Inflammatory macrophage treated with lipopolysaccharide for 1 hour (primary cell): ENCODE results near the gene CARMIL1.
A peak's percentile ranks its signal among the peaks of the same experiment; 100 is the strongest.

ENCODE experiments used
- DNase-seq, 2 donors: peaks; one replicate each; pipeline ENCODE4 v3.0.0-alpha.2; 2020 to 2022

CARMIL1 gene

DNA sequence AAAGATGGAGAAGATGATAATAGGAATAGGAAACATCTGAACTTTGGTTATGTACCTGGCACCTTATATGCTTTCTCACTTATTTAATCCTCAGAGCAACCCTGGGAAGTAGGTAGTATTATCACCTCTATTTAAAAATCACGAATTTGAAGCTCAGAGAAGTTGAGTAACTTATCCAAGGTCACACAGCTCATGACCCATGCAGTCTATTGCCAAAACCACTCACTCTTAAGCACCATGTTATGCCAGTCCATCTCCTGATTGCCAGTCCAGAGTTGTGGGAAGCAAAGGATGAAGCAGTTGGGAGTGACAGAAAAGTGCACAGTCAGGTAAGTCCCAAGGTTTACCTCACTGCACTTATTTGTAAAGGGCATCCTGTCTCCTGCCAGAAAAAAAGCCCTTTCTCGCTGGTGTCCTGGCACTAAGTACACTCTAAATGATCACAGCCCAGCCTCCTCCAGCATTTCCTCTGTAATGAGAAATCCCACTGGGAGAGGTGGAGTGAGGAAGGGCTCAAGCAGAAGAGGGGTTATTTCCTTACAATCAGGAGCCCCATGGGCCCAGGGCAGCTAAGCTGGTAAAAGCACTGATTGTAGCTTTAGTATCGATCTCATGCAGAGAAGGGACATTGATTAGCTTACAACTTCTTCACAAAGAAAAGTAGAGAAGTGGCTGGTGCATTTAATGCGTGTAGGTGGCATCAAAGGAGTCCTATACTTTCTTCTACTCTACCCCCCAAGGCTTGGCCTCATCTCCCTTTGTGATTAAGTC, 351.5 kb downstream of the CARMIL1 start:
- DNase-seq = no peak

DNA sequence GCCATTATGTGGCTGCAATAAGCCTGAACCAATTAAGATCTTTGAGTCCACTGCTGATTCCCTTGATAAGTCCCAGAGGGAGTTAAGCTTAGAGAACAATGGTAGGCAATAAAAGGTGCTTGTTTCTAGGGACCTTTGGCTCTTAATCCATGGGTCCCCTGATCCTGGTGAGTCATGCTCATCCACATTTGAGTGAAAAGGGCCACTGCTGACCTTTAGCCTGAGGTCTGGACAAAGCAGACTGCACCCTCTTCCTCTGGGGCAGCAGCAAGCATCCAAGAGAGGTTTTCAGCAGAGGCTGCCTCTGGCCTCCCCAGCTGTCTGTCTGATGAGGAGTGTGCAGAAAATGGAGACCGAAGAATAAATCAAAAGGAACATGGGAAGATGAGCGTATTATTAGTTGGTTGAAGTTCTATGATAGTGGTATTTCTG, 356.7 kb downstream of the CARMIL1 start:
- no peak for DNase-seq

DNA sequence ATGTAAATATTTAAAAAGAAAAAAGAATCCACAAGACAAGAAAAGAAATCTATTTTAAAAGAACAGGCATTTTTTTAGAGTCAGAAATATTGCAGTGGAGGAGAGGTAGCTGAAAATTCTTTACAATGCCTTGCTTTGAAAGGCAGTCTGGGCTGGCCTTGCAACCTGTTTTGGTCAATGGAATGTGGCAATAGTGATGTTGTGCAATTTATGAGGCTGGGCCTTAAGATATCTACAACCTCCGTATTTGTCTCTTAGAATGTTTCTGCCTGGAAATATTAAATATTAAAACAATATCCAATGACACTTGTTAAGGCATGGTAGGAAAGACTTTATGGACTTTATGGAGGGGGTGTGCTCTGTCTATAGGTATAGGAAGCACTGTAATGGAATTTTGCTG, 358.0 kb downstream of the CARMIL1 start:
- no peak for DNase-seq

DNA sequence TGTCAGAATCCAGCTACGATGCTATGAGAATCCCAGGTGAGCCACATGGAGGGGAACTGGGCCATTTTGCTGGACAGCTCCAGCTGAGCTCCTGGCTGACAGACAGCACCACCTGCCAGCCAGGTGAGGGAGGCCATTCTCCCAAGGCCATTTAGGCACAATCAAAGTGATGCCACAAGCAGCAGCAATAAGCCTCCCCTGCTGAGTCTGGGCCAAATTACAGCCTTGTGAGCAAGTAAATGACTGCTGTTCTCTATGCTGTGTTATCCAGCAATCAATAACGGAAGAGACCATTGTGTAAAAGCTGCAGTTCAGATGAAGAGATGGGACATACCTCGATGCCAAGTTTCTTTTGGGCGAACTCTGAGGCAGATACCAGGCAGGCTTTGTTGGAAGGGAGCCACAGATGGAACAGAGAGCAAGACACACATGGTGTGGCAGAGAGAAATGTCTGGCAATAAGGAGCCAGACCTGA, 358.8 kb downstream of the CARMIL1 start:
- DNase-seq = no peak

DNA sequence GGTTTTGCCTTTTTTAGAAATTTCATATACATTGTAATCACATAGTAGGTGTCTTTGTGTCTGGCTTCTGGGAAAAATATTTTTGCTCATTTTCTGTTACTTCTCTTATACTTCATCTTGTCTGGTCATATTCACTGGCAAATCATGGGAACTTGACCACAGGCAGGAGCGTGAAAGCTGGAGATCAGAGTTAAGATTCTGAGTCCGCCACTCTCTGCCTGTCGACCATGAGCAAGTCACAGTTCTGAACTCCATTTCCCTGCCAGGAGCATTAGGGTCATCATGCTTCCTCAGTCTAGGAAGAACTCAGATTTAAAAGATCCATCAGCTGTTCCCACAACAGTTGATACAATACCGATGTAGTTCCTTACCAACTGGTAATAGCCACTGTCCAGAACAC, 360.5 kb downstream of the CARMIL1 start:
- DNase-seq = no peak

DNA sequence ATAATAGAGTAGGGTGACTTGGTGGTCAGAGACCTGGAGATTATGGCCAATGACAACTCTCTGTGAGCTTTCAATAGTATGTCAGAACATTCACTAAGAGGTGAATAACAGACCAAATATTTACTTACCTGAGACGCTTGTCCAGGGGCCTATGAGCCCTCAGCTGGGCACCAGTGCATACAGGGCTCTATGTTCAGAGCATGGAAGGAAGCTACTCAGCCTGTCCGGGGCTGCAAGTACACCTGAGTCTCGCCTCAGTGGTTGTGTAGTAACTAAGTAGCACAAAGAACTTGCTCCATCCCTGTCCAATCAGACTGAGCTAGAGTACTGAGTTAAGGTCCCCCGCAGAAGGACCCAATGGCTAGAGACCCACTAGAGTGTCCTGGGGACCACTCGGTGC, 361.3 kb downstream of the CARMIL1 start:
- DNase-seq = no peak

DNA sequence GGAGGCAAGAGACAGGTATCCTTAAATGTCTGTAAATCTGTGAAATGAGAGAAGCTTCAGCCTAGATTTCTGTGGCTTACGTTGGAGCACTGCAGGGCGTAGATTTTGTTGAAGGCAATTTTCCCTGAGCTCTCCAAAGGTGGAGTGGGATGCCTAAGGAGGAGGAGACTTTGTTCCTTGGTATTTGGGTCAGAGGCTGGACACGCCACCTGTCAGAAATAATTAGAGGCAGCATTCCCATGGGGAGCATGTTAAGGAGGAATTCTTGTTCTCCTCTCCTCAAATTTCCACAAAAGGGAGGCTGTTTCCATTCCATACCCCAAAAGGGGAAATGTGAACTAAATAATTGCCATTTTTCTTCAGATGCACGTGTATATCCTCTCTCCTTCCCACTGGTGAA, 361.7 kb downstream of the CARMIL1 start:
- DNase-seq = no peak

DNA sequence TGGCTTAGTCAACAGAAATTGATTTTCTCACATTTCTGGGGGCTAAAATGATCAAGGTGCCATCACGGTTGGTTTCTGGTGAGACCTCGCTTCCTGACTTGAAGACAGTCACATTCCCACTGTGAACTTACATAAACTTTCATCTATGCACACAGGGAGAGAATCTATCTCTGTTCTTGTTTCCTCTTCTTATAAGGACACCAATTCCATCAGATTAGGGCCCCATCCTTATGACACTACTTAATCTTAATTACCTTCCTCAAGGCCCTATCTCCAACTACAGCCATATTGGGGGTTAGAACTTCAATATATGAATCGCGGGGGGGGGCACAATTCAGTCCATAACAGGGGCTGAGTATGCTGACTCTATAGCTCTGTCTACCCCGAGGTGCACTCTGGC, 362.2 kb downstream of the CARMIL1 start:
- DNase-seq = no peak

DNA sequence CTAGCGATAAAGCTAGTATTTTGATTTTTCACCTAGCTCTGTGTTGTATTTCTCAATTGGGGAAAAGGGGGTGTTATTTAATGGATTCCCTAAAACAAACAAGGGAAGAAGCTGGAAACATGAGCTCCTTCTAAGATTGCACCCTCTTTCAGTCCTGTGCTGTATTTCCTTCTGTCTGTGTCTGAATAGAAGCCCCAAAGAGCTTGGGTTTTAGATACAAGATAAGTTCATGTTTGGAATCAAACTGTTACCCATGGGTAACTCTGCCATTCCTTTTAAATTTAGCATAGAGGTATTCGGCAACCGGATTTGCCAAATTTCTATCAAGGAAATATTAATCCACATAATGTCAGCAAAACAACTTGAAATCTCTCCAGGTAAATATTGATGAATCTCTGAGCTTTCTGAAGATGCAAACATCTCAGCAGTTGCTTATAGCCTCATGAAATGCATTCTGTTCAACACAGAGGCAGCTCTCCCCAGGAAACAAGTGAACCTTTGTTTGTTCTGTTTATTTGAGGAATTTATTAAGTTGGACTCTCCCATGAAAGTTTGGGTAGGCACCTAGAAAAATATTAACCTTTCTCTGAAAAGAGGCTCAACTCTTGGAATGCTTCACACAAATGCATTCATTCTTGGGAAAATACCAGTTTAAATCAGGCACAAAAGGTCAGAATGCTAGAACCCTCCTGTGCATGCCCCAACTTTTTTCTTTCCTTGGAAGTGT, 362.9 kb downstream of the CARMIL1 start:
- no peak for DNase-seq

DNA sequence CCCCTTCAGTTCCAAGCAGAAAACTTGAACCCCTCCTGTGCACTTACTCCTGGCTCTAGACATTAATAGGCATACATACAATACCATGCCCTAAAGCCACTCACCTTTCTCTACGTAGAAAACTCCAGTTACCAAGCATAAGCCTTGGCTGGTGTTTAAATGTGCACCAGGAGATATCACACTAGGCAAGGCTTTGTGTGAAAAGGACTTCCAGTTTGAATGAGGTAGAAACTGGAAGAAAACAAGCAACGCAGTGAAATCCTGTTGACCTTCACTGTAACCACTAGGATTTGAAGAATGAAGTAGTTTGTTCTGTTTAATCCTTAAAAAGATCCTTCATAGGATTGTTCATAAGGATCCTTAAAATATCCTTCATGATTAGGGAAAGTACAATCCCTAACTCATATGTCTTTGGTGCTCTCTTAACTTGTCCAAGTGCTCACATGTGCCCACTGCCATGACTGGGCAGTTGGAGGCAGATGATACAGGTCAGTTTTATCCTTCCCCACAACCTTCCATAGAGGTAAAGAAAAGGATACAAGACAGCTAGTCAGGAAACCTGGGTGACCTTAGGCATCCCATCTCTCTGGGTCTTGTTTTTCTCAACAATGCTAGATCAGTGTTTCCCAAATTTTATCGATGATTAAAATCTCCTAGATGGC, 363.6 kb downstream of the CARMIL1 start:
- no peak for DNase-seq

DNA sequence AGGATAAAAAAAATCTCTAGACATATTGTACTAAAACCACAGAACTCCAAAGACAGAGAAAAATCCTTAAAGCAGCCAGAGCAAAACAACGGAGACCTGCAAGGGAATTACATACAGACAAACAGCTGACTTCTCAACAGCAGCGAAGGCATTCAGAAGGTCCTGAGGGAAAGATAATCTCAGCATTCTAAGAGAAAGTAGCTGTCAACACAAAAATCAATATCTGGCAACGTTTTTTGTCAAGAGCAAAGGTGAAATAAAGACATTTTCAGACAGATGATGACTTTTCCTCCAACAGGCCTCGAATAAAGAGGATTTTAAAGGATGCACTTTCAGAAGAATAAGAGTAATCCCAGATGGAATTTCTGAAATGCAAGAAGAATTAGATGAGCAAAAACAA, 366.7 kb downstream of the CARMIL1 start:
- DNase-seq = no peak

DNA sequence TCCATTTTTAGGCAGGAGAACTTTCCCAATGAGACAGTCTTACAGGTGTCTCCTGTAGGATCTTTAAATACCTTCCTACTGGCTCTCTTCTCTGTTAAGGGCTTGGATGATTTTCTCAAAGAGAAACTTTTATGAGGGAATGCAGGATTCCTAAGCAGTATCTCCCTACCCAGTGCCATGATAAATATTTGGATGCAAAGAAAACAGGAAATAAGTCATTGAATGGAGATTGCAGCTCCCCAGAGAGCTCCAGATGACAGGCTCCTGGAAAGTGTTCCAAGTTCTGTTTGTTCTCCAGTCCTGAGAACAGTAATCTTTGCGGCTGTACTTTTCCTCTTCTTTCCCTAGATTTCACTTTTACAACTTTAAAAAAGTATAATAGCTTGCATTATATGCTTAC, 370.4 kb downstream of the CARMIL1 start:
- no peak for DNase-seq

DNA sequence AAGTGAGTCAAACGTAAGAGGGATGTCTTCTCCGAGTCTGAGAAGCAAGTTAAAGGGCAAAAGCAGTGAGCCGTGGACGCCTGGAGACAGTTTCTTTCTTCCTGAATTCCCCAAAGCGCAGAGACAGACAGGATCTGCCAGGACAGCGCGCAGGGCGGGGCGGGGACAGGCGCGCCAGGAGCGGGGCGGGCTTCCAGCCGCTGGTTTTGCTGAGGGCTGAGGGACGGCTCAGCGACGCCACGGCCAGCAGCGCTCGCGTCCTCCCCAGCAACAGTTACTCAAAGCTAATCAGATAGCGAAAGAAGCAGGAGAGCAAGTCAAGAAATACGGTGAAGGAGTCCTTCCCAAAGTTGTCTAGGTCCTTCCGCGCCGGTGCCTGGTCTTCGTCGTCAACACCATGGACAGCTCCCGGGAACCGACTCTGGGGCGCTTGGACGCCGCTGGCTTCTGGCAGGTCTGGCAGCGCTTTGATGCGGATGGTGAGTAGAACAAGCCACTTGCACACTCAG, 372.9 kb downstream of the CARMIL1 start, which contains the start of gene SCGN:
Gene SCGN, plus strand, starts transcription at position 209 of the 509 bp plus-strand sequence. Its CDS starts 189 bp downstream, at position 398.
- DNase-seq = peak; percentile 21 to 42

DNA sequence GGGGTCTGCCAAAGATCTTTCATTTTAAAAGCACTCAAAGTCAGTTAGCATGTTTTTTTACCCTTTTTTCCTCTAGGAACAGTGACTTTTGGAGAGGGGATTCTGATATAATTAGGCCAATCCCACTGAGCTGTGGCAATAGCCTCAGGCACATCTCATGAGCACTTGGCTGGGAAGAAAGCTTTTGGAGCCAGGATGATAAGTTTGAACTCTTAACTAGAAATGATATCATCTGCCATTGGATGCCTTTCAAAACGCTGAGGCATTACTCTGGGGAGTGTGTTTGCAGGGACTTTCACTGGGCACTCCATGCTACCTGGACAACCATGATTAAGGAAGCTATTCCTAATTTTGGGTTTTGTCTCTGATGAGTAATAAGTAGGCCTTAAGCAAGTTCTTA, 376.5 kb downstream of the CARMIL1 start:
- no peak for DNase-seq

DNA sequence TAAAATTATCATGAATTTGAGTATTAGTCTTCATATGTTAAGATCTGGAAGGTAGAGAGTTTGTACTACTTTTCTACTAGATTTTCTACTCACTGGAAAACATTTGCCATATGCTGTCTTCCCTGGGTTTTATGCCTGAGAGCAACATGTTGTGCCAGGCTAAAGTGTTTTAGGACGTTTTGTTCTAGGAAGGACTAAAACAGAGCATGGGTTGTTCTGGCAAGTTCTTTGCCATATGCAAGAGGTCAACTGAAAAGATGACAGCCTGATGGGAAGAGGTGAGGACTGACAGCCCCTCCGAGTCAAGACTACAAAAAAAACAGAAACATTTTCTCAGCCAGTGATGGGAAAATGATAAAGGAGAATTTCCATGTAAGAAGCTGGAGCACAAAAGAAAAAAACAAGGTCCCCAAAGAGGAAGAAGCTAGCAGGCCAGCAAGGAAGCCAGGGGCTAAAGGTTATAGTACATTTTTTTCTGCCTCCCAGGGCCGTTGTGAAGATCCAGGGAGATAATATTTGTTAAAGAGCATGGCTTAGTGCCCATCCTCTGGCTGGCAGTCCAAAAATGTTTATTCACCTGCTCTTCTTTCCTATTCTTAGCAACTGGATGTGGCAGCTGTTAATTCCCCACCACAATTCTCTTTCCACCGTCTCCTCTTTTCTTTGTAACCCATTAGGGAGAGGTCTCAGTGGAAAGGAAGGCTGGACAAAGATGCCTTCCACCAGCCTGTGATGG, 380.6 kb downstream of the CARMIL1 start:
- no peak for DNase-seq

DNA sequence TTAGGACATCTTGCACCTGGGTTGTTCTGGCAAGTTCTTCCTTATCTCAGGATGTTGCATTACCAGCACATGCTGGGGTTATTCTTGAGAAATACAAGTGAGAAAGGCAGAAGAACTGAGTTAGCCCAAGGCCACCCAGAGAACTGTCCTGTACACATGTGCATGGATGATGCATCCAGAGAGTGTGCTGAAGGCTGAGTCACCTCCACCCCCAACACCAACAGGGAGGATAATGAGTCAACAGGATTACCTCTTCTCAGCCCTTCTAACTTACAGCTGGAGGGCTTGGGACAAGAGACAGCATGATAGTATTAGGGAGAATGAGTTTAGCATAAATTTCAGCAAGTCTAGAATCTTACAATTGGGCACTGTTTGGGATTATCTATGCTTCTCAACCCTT, 381.3 kb downstream of the CARMIL1 start:
- peak in 1 of 2 donors; percentile 20 for DNase-seq

DNA sequence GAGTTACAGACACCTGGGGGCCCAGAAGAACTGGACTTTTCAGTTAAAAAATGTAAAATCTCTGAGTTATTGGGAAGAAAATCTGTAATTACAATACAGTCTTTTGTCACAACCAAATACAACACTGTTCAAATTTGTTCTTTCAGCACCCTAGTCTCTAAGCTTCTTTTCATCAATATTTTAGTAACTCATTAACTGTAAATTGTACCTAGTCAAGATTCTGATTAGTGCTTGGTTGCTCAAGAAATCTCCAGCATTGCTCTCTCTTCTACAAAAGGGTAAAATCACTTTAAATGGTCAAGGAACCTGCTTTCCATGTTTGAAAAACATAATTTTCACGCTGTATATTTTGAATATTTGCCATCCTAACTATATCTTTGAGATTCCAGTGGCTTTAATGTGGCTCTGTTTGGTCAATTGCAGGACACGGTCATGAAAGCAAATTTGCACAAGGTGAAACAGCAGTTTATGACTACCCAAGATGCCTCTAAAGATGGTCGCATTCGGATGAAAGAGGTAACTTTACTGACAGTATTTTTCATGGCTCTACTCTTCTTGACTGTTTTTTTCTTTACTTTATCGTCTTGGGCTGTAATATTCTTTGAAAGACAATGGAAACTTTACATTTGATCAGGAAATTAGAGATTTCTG, 382.1 kb downstream of the CARMIL1 start:
- DNase-seq = no peak

DNA sequence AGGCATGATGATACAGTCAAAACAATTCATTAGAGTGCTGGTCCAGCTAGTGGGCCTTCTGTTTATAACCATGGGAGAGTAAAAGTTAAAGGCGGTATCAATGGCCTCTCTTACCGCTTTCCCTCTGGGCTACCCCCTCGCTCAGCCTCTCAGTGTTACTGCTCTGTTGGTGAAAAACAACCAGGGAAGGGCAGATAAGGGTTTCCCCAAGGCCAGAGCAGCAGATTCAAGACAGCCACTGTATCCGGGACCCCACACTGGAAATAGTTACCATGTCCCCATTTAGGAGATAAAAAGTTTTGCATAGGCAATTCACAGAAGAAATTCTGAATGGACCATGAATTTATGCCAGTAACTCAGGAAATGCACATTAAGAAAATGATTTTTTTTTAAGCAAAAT, 386.3 kb downstream of the CARMIL1 start:
- DNase-seq = no peak

DNA sequence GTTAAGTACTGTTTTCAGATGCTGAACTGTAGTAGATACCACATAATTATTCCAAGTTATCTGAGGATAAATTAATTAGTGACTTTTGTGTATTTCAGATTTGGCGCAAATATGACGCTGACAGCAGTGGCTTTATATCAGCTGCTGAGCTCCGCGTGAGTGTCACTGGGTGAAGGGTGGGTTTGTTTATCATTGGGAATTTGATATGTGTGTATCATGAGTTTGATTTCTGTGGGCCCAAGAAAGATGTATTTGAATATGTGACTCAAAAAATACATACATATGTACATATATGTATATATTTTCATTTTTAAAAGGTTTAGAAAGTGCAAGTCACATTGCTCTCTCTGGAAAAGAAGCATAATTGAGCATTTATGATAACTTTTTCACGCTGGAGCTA, 390.2 kb downstream of the CARMIL1 start:
- DNase-seq = no peak
